ENCODE data around the gene DCP1B.

DCP1B gene

GRCh38 chr12:1935242-1935641 is 69.0 kb downstream of the DCP1B start:
- no peak for DNase-seq (ENCODE audit: low read depth in 3 of 3)

- no peak for DNase-seq (ENCODE audit: low read depth in 3 of 3)
Measured at GRCh38 chr12:1934831-1935230, 69.4 kb downstream of the DCP1B start.

GRCh38 chr12:1934068-1934467 is 70.2 kb downstream of the DCP1B start:
- DNase-seq (ENCODE audit: low read depth in 3 of 3): no peak

- no peak for DNase-seq (ENCODE audit: low read depth in 3 of 3)
Measured at GRCh38 chr12:1933342-1934051, 70.8 kb downstream of the DCP1B start.

GRCh38 chr12:1932264-1932777 is 71.9 kb downstream of the DCP1B start:
- no peak for DNase-seq (ENCODE audit: low read depth in 3 of 3)

GRCh38 chr12:1931642-1932041 is 72.6 kb downstream of the DCP1B start:
- no peak for DNase-seq (ENCODE audit: low read depth in 3 of 3)

GRCh38 chr12:1930803-1931597 is 73.3 kb downstream of the DCP1B start:
- no peak for DNase-seq (ENCODE audit: low read depth in 3 of 3)

GRCh38 chr12:1929985-1930802 is 74.1 kb downstream of the DCP1B start:
- no peak for DNase-seq (ENCODE audit: low read depth in 3 of 3)

- DNase-seq (ENCODE audit: low read depth in 3 of 3): no peak
Measured at GRCh38 chr12:1929241-1929984, 74.8 kb downstream of the DCP1B start.

GRCh38 chr12:1928439-1929121 is 75.7 kb downstream of the DCP1B start:
- no peak for DNase-seq (ENCODE audit: low read depth in 3 of 3)

- no peak for DNase-seq (ENCODE audit: low read depth in 3 of 3)
Measured at GRCh38 chr12:1927751-1928351, 76.4 kb downstream of the DCP1B start.

GRCh38 chr12:1927051-1927680 is 77.1 kb downstream of the DCP1B start:
- DNase-seq (ENCODE audit: low read depth in 3 of 3): no peak

GRCh38 chr12:1926251-1926657 is 78.0 kb downstream of the DCP1B start:
- no peak for DNase-seq (ENCODE audit: low read depth in 3 of 3)

- DNase-seq (ENCODE audit: low read depth in 3 of 3): no peak
Measured at GRCh38 chr12:1925684-1926006, 78.6 kb downstream of the DCP1B start.

- no peak for DNase-seq (ENCODE audit: low read depth in 3 of 3)
Measured at GRCh38 chr12:1924996-1925683, 79.1 kb downstream of the DCP1B start.

GRCh38 chr12:1922985-1923384 is 81.3 kb downstream of the DCP1B start:
- DNase-seq (ENCODE audit: low read depth in 3 of 3): no peak

- DNase-seq (ENCODE audit: low read depth in 3 of 3): no peak
Measured at GRCh38 chr12:1922075-1922709, 82.1 kb downstream of the DCP1B start.

- DNase-seq (ENCODE audit: low read depth in 3 of 3): no peak
Measured at GRCh38 chr12:1920971-1921370, 83.3 kb downstream of the DCP1B start.

GRCh38 chr12:1920436-1920835 is 83.8 kb downstream of the DCP1B start:
- DNase-seq (ENCODE audit: low read depth in 3 of 3): no peak

Data from stimulated activated CD4-positive, alpha-beta T cell treated with anti-CD3 and anti-CD28 coated beads, TNF-alpha, amount 100 ng/mL, for 4 hours (primary cell).